SK-N-SH (cell line): ENCODE results near the gene C2orf42. TPM values are rescaled to one million over a fixed set of nuclear protein-coding genes. Genes with fewer than 3 reads are reported as not detected.
A peak's percentile ranks its signal among the peaks of the same experiment; 100 is the strongest.

Experiments used
- CTCF ChIA-PET: fragments of 300-600, 350-600 bp; formaldehyde crosslinking; extraction: SDS; loops from one replicate; lab custom pipeline; 2021; lab: Yijun Ruan, JAX
- POLR2A ChIA-PET: fragments of 350-600 bp; sonication (Branson Sonifier 250); formaldehyde crosslinking; extraction: SDS; loops from one replicate; lab custom pipeline; 2020; ENCODE audit warnings: antibody characterized with exemption, inconsistent platforms; lab: Yijun Ruan, JAX
- DNase-seq: peaks from one replicate; pipeline ENCODE4 v3.0.0; 2012
- H2AFZ ChIP-seq: fragments of 200-600 bp; sonication (generic); 2 replicates; pipeline ENCODE4 v1.8.1; 2016; ENCODE audit warnings: antibody characterized with exemption, mild to moderate bottlenecking, low read depth
- H3F3A ChIP-seq: fragments of 200-600 bp; sonication (generic); replicated peaks from 2 replicates; pipeline ENCODE3; 2016; ENCODE audit warnings: antibody characterized with exemption, mild to moderate bottlenecking; ENCODE audit not compliant: insufficient read depth
- H3K27ac ChIP-seq, 2 experiments: fragments of 200-500 bp in 1 of 2; fragments of 200-600 bp in 1 of 2; sonication (Bioruptor generic) in 1 of 2; sonication (generic), shearing (Covaris generic) in 1 of 2; 2 replicates each; pipeline versions ENCODE4 v1.5.1 to v1.6.1; 2014 to 2016; ENCODE audit warnings: low read depth in 2 of 2, inconsistent platforms in 1 of 2, low read length in 1 of 2, mild to moderate bottlenecking in 1 of 2, mixed read lengths in 1 of 2
- H3K27me3 ChIP-seq: fragments of 200-600 bp; sonication (generic), shearing (Covaris generic); 2 replicates; pipeline ENCODE4 v1.6.1; 2016; ENCODE audit warnings: mixed run types; ENCODE audit not compliant: insufficient read depth
- H3K36me3 ChIP-seq, 2 experiments: fragments of 200-500 bp in 1 of 2; fragments of 200-600 bp in 1 of 2; sonication (Bioruptor generic) in 1 of 2; sonication (generic) in 1 of 2; replicated peaks in 1 of 2; 2 replicates each; pipeline versions ENCODE3 to v1.5.1; 2014 to 2016; ENCODE audit warnings: low read length in 1 of 2, mild to moderate bottlenecking in 1 of 2; ENCODE audit not compliant: insufficient read depth in 2 of 2, control insufficient read depth in 1 of 2
- H3K4me1 ChIP-seq, 2 experiments: fragments of 200-500 bp in 1 of 2; fragments of 200-600 bp in 1 of 2; sonication (Bioruptor generic) in 1 of 2; sonication (generic), shearing (Covaris generic) in 1 of 2; 2 replicates each; pipeline versions ENCODE4 v1.5.1 to v1.6.1; 2014 to 2016; ENCODE audit warnings: low read depth in 1 of 2, low read length in 1 of 2, mixed run types in 1 of 2; ENCODE audit not compliant: insufficient read depth in 2 of 2, control insufficient read depth in 1 of 2
- H3K4me2 ChIP-seq: fragments of 200-600 bp; sonication (generic), shearing (Covaris generic); 2 replicates; pipeline ENCODE4 v1.6.1; 2017; ENCODE audit warnings: mixed run types
- H3K4me3 ChIP-seq, 2 experiments: fragments of 200-500 bp in 1 of 2; fragments of 200-600 bp in 1 of 2; sonication (Bioruptor generic) in 1 of 2; sonication (generic), shearing (Covaris generic) in 1 of 2; 2 replicates each; pipeline versions ENCODE4 v1.5.1 to v1.8.1; 2014 to 2016; ENCODE audit warnings: low read depth in 2 of 2, inconsistent platforms in 1 of 2, low read length in 1 of 2, mild to moderate bottlenecking in 1 of 2, mixed read lengths in 1 of 2, moderate library complexity in 1 of 2
- H3K79me2 ChIP-seq: fragments of 200-600 bp; sonication (generic); 2 replicates; pipeline ENCODE4 v1.8.1; 2017; ENCODE audit warnings: mild to moderate bottlenecking; ENCODE audit not compliant: insufficient read depth
- H3K9ac ChIP-seq: fragments of 200-600 bp; sonication (generic); 2 replicates; pipeline ENCODE4 v1.6.1; 2017; ENCODE audit warnings: mixed run types
- H3K9me2 ChIP-seq: fragments of 200-600 bp; sonication (generic); 2 replicates; pipeline ENCODE4 v1.6.1; 2017; ENCODE audit warnings: mixed run types
- H3K9me3 ChIP-seq: fragments of 200-600 bp; sonication (generic); 2 replicates; pipeline ENCODE4 v1.6.1; 2017; ENCODE audit warnings: mixed run types, mild to moderate bottlenecking, moderate library complexity
- H4K20me1 ChIP-seq: fragments of 200-600 bp; sonication (generic); 2 replicates; pipeline ENCODE4 v1.6.1; 2017; ENCODE audit warnings: mild to moderate bottlenecking, mixed run types; ENCODE audit not compliant: insufficient read depth
- CHD2 ChIP-seq: fragments of 150-350 bp; IDR thresholded peaks from 2 replicates; pipeline ENCODE4 v1.6.1; 2018; ENCODE audit warnings: low read length; ENCODE audit not compliant: partially characterized antibody
- ELF1 ChIP-seq: IDR thresholded peaks from 2 replicates; pipeline ENCODE4 v1.4.0; 2012
- EP300 ChIP-seq, 2 experiments: IDR thresholded peaks; 2 replicates each; pipeline versions ENCODE4 v1.4.0 to v1.6.1; 2012; ENCODE audit warnings: borderline replicate concordance in 1 of 2, low read depth in 1 of 2, low read length in 1 of 2
- FOSL2 ChIP-seq: IDR thresholded peaks from 2 replicates; pipeline ENCODE4 v1.4.0; 2012; ENCODE audit warnings: low read depth, mild to moderate bottlenecking, moderate library complexity, borderline replicate concordance
- GABPA ChIP-seq: IDR thresholded peaks from 2 replicates; pipeline ENCODE4 v1.4.0; 2012; ENCODE audit warnings: low read depth, mild to moderate bottlenecking
- JUND ChIP-seq: IDR thresholded peaks from 2 replicates; pipeline ENCODE4 v1.4.0; 2012
- MEF2A ChIP-seq: IDR thresholded peaks from 2 replicates; pipeline ENCODE4 v1.4.0; 2012; ENCODE audit warnings: low read depth, borderline replicate concordance
- NRF1 ChIP-seq: IDR thresholded peaks from 2 replicates; pipeline ENCODE4 v1.6.1; 2012; ENCODE audit warnings: low read depth, mild to moderate bottlenecking, low read length
- POLR2AphosphoS5 ChIP-seq: IDR thresholded peaks from 2 replicates; pipeline ENCODE4 v1.6.1; 2012; ENCODE audit warnings: low read depth, low read length
- RAD21 ChIP-seq: IDR thresholded peaks from 2 replicates; pipeline ENCODE4 v1.6.1; 2012; ENCODE audit warnings: mild to moderate bottlenecking, low read length
- RCOR1 ChIP-seq: fragments of 150-350 bp; IDR thresholded peaks from 2 replicates; pipeline ENCODE4 v1.6.1; 2017; ENCODE audit warnings: antibody characterized with exemption, low read length
- RFX5 ChIP-seq: IDR thresholded peaks from 2 replicates; pipeline ENCODE4 v1.6.1; 2012; ENCODE audit warnings: mild to moderate bottlenecking, improper control_type of control experiment, low read length
- RXRA ChIP-seq: IDR thresholded peaks from 2 replicates; pipeline ENCODE4 v1.4.0; 2012; ENCODE audit warnings: low read depth, mild to moderate bottlenecking, borderline replicate concordance
- TCF12 ChIP-seq: IDR thresholded peaks from 2 replicates; pipeline ENCODE4 v1.4.0; 2012
- WGBS: methylation state at CpG from one replicate; pipeline ENCODE4 v1.1.6; 2017; ENCODE audit warnings: low lambda C conversion rate; 5-methylcytosine and 5-hydroxymethylcytosine counted together
- polyA plus RNA-seq, 3 experiments: library from polyadenylated mRNA; depleted of rRNA; stranded (reverse); fragments of >200 nt; gene quantifications; 2 replicates each; pipeline ENCODE4 v1.2.3, GENCODE V29; 2012
- TF ChIP-seq, protein P1 (sequence below): IDR thresholded peaks from 2 replicates; pipeline ENCODE4 v1.4.0; 2012; ENCODE audit warnings: low read depth, borderline replicate concordance
- TF ChIP-seq, protein P2 (sequence below): IDR thresholded peaks from 2 replicates; pipeline ENCODE4 v1.6.1; 2012; ENCODE audit warnings: mild to moderate bottlenecking, low read depth, low read length, moderate library complexity
- TF ChIP-seq, protein P3 (sequence below): IDR thresholded peaks from 2 replicates; pipeline ENCODE4 v1.4.0; 2012; ENCODE audit warnings: low read depth, borderline replicate concordance

Gene C2orf42
- polyA plus RNA-seq, 1 of the 3 experiments (the other 2 are of a cell fraction) = 5.1 TPM

DNA sequence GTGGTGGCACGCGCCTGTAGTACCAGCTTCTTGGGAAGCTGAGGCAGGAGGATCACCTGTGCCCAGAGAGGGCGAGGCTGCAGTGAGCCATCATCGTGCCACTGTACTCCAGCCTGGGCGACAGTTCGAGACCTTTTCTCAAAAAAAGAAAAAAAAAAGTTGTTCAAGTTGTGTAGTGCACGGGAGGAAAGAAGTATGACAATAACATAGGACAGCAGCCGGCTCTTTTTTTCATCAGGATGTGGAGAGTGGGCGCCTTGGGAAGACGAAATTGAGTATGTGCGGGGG is 67.0 kb downstream of the C2orf42 start:
- Histone ChIP-seq H3K4me2 (peak overlapping the region; percentile 74), H3K4me1 (peaks cover 7 to 9% of the 10 kb centered on the region in 2 experiments; a peak in 1 of 4 replicates), H3K79me2 (no peaks in the 10 kb centered on the region), H3F3A (peaks cover 16% of the 10 kb centered on the region), H3K9ac (peak overlapping the region; percentile 88), H3K9me2 (no peaks in the 10 kb centered on the region), H2AFZ (peak overlapping the region; percentile 92), H3K27ac (peak overlapping the region; percentile 85 to 88), H3K27me3 (no peaks in the 10 kb centered on the region), H3K36me3 (no peaks in the 10 kb centered on the region), H4K20me1 (no peaks in the 10 kb centered on the region), H3K4me3 (peak overlapping the region; percentile 53 to 60), H3K9me3 (no peaks in the 10 kb centered on the region)
- no peak for DNase-seq
- WGBS = 43% methylated on average over 11 of the region's 11 CpGs
- TF ChIP-seq RAD21 (no peak), CHD2 (no peak), GABPA (no peak), POLR2AphosphoS5 (no peak), NRF1 (no peak)
- TF ChIP-seq, protein P1, sequence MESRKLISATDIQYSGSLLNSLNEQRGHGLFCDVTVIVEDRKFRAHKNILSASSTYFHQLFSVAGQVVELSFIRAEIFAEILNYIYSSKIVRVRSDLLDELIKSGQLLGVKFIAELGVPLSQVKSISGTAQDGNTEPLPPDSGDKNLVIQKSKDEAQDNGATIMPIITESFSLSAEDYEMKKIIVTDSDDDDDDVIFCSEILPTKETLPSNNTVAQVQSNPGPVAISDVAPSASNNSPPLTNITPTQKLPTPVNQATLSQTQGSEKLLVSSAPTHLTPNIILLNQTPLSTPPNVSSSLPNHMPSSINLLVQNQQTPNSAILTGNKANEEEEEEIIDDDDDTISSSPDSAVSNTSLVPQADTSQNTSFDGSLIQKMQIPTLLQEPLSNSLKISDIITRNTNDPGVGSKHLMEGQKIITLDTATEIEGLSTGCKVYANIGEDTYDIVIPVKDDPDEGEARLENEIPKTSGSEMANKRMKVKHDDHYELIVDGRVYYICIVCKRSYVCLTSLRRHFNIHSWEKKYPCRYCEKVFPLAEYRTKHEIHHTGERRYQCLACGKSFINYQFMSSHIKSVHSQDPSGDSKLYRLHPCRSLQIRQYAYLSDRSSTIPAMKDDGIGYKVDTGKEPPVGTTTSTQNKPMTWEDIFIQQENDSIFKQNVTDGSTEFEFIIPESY = no peak
- TF ChIP-seq, protein P2, sequence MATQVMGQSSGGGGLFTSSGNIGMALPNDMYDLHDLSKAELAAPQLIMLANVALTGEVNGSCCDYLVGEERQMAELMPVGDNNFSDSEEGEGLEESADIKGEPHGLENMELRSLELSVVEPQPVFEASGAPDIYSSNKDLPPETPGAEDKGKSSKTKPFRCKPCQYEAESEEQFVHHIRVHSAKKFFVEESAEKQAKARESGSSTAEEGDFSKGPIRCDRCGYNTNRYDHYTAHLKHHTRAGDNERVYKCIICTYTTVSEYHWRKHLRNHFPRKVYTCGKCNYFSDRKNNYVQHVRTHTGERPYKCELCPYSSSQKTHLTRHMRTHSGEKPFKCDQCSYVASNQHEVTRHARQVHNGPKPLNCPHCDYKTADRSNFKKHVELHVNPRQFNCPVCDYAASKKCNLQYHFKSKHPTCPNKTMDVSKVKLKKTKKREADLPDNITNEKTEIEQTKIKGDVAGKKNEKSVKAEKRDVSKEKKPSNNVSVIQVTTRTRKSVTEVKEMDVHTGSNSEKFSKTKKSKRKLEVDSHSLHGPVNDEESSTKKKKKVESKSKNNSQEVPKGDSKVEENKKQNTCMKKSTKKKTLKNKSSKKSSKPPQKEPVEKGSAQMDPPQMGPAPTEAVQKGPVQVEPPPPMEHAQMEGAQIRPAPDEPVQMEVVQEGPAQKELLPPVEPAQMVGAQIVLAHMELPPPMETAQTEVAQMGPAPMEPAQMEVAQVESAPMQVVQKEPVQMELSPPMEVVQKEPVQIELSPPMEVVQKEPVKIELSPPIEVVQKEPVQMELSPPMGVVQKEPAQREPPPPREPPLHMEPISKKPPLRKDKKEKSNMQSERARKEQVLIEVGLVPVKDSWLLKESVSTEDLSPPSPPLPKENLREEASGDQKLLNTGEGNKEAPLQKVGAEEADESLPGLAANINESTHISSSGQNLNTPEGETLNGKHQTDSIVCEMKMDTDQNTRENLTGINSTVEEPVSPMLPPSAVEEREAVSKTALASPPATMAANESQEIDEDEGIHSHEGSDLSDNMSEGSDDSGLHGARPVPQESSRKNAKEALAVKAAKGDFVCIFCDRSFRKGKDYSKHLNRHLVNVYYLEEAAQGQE = no peak
- CTCF ChIA-PET = interaction anchor here (0.6 to 5.0 kb wide), 4 partner anchors 19 to 88 kb away, joined by 3 to 26 read pairs (median 6); no protein-coding TSS in a partner anchor
- POLR2A ChIA-PET = interaction anchor here (0.6 to 3.3 kb wide), 13 partner anchors 8 to 210 kb away, joined by 3 to 36 read pairs (median 6); partner anchors contain the start of genes C2orf42, MXD1, PCBP1 and PCYOX1

DNA sequence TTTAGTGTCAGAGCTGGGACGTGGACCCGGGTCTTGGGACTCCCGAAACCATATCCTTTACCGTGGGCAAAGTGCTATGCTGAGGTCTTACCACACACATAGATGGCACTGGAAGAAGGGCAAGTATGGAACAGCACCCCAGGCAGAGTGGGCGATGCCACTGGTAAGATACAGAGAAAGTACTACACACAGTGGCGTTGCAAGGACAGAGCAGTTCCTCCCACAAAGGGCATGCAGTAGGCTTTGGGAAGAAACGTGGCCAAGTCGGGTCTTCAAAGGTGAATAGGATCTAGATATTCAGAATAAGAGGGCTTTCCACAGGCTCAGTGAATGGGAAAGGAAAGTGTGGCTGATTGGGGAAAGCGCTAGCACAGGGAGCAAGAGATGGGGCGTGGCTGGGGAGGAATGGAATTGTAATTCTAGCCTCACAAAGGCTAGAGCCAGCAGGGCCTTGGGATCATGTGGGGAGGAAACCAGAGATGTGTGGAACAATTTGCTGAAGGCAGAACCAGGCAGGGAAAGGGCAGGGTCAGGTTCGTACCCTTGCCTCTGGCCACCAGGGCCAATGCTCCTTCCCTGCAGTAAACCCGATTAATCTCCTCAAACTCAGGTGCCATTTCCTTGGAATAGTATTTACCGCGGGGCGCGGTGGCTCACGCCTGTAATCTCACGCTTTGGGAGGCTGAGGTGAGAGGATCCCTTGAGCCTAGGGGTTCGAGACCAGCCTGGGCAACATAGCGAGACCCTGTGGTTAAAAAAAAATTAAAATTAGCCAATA is 67.6 kb downstream of the C2orf42 start:
- Histone ChIP-seq H3F3A (peaks cover 16% of the 10 kb centered on the region), H3K27ac (peak overlapping the region; percentile 85 to 88), H3K4me1 (peaks cover 7 to 9% of the 10 kb centered on the region in 2 experiments; a peak in 1 of 4 replicates), H3K4me2 (peak overlapping the region; percentile 74; the same call in 1 of the 2 replicates), H3K27me3 (no peaks in the 10 kb centered on the region), H3K9me3 (no peaks in the 10 kb centered on the region), H3K4me3 (0 out of 4 replicates have a peak overlapping the region, but pooled peaks of 1 of the 2 experiments have one; percentile 60), H3K36me3 (no peaks in the 10 kb centered on the region), H3K9me2 (no peaks in the 10 kb centered on the region), H4K20me1 (no peaks in the 10 kb centered on the region), H2AFZ (peak overlapping the region; percentile 92), H3K9ac (peak overlapping the region; percentile 88; the same call in 1 of the 2 replicates), H3K79me2 (no peaks in the 10 kb centered on the region)
- ChIA-PET POLR2A (interaction anchor here (0.6 to 3.3 kb wide), 11 partner anchors 8 to 209 kb away, joined by 3 to 36 read pairs (median 8); partner anchors contain the start of genes C2orf42, MXD1, PCBP1 and PCYOX1), CTCF (interaction anchor here (0.6 to 5.0 kb wide), 3 partner anchors 20 to 52 kb away, joined by 3 to 26 read pairs (median 3); no protein-coding TSS in a partner anchor)
- WGBS = 93% methylated on average over 20 of the region's 20 CpGs
- DNase-seq = no peak
- TF ChIP-seq POLR2AphosphoS5 (no peak), MEF2A (no peak), RCOR1 (no peak), FOSL2 (no peak), RXRA (no peak), EP300 (IDR thresholded peaks at IDR 0.05; ENCODE audit: borderline replicate concordance in 1 of 2, low read depth in 1 of 2, low read length in 1 of 2) (no peak), ELF1 (no peak), RFX5 (no peak), RAD21 (no peak), TCF12 (no peak), CHD2 (no peak), JUND (no peak)
- TF ChIP-seq, protein P1 = no peak
- TF ChIP-seq, protein P3, sequence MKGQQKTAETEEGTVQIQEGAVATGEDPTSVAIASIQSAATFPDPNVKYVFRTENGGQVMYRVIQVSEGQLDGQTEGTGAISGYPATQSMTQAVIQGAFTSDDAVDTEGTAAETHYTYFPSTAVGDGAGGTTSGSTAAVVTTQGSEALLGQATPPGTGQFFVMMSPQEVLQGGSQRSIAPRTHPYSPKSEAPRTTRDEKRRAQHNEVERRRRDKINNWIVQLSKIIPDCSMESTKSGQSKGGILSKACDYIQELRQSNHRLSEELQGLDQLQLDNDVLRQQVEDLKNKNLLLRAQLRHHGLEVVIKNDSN = no peak
